ENCODE results near the gene PMP22. TPM values are rescaled to one million over a fixed set of nuclear protein-coding genes. Genes with fewer than 3 reads are reported as not detected.
A peak's percentile ranks its signal among the peaks of the same experiment; 100 is the strongest.

Gene PMP22
- total and polyA plus RNA-seq, 2 of the 13 experiments (the other 11 are each of a cell fraction or from before 2014, with no cell fraction given), result 5.7 to 6.2 TPM

- TF ChIP-seq ZNF362 (CRISPR knock-in tag; IDR thresholded peaks at IDR 0.05; ENCODE audit: borderline replicate concordance) (no peak), ZNF256 (CRISPR knock-in tag; conservative IDR thresholded peaks at IDR 0.05) (no peak), MED8 (CRISPR knock-in tag; IDR thresholded peaks at IDR 0.05; ENCODE audit: insufficient replicate concordance) (no peak), ZNF333 (CRISPR knock-in tag; IDR thresholded peaks at IDR 0.05; ENCODE audit: borderline replicate concordance) (no peak), HMGA1 (CRISPR knock-in tag; conservative IDR thresholded peaks at IDR 0.05) (no peak), ZNF232 (CRISPR knock-in tag; IDR thresholded peaks at IDR 0.05; ENCODE audit: borderline replicate concordance) (no peak), RORA (CRISPR knock-in tag; IDR thresholded peaks at IDR 0.05) (no peak), ZNF589 (CRISPR knock-in tag; conservative IDR thresholded peaks at IDR 0.05) (no peak), ISL2 (CRISPR knock-in tag; IDR thresholded peaks at IDR 0.05) (no peak), REST (IDR thresholded peaks at IDR 0.05; ENCODE audit: borderline replicate concordance in 1 of 2, low read depth in 1 of 2, low read length in 2 of 2) (no peak), RAD21 (CRISPR knock-in tag; IDR thresholded peaks at IDR 0.05) (peak; percentile 46), HNF4G (IDR thresholded peaks at IDR 0.05; ENCODE audit: borderline replicate concordance, low read depth, low read length) (0 out of 2 replicates have a peak, but pooled peaks have one; percentile 28), HNF4G (CRISPR knock-in tag; IDR thresholded peaks at IDR 0.05; ENCODE audit: borderline replicate concordance, low read depth) (no peak), MXI1 (IDR thresholded peaks at IDR 0.05; ENCODE audit: borderline replicate concordance, low read depth, low read length) (no peak), NR2F6 (IDR thresholded peaks at IDR 0.05) (no peak), NR2F6 (CRISPR knock-in tag; IDR thresholded peaks at IDR 0.05) (0 out of 2 replicates have a peak, but pooled peaks have one; percentile 11)
Measured at GRCh38 chr17:15233022-15233805, 31.9 kb downstream of the PMP22 start (continued).

Data from HepG2 (cell line).